ENCODE measurements around the gene STXBP2. TPM values are rescaled to one million over a fixed set of nuclear protein-coding genes. Genes with fewer than 3 reads are reported as not detected.

Gene STXBP2
- total RNA-seq, 1 experiment from 2014 or later, result 92.5 TPM

- Mint-ChIP-seq H3K4me3 (no peak overlapping the region), H3K27ac (no peak overlapping the region), H3K36me3 (ENCODE audit: insufficient read depth in 1 of 3, low read depth in 3 of 3) (no peaks in the 10 kb centered on the region), H3K4me1 (peaks cover 2 to 6% of the 10 kb centered on the region in 2 experiments), H3K9me3 (no peaks in the 10 kb centered on the region), H3K27me3 (ENCODE audit: low read depth) (peaks cover 38% of the 10 kb centered on the region)
- no peak overlapping the region for H2BK12ac ChIP-seq (ENCODE audit: insufficient read length, low read depth, low read length)
- no peak overlapping the region for H2BK20ac ChIP-seq (ENCODE audit: low read depth, low read length, poor library complexity, severe bottlenecking)
- H3K18ac ChIP-seq (ENCODE audit: insufficient read length, low read depth, low read length), result no peak overlapping the region
- no peak overlapping the region for H2AFZ ChIP-seq (ENCODE audit: low read length)
- H3K27me3 ChIP-seq (ENCODE audit: insufficient read depth, low read length), result no peaks in the 10 kb centered on the region
- H2AK5ac ChIP-seq (ENCODE audit: insufficient read length, low read length), result no peak overlapping the region
- H4K8ac ChIP-seq (replicated peaks; ENCODE audit: insufficient read length, low read depth, low read length), result no peak overlapping the region
- H3K9ac ChIP-seq (ENCODE audit: extremely low read depth, insufficient read length, low read length), result no peak overlapping the region
- H3K23me2 ChIP-seq (ENCODE audit: insufficient read length, low read depth, low read length, poor library complexity, severe bottlenecking), result no peaks in the 10 kb centered on the region
- H3K14ac ChIP-seq (ENCODE audit: insufficient read depth, low read length), result no peak overlapping the region
- no peak overlapping the region for H3K27ac ChIP-seq (ENCODE audit: insufficient read length, low read depth, low read length)
- H4K91ac ChIP-seq (ENCODE audit: insufficient read length, low read depth, low read length), result no peak overlapping the region
- TF ChIP-seq, protein P1, sequence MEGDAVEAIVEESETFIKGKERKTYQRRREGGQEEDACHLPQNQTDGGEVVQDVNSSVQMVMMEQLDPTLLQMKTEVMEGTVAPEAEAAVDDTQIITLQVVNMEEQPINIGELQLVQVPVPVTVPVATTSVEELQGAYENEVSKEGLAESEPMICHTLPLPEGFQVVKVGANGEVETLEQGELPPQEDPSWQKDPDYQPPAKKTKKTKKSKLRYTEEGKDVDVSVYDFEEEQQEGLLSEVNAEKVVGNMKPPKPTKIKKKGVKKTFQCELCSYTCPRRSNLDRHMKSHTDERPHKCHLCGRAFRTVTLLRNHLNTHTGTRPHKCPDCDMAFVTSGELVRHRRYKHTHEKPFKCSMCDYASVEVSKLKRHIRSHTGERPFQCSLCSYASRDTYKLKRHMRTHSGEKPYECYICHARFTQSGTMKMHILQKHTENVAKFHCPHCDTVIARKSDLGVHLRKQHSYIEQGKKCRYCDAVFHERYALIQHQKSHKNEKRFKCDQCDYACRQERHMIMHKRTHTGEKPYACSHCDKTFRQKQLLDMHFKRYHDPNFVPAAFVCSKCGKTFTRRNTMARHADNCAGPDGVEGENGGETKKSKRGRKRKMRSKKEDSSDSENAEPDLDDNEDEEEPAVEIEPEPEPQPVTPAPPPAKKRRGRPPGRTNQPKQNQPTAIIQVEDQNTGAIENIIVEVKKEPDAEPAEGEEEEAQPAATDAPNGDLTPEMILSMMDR (conservative IDR thresholded peaks at IDR 0.05), result no peak
- WGBS (ENCODE audit: extremely low coverage, insufficient read length, low lambda C conversion rate), result no CpG with 5 or more reads among the region's 8 CpGs
- H3K56ac ChIP-seq (ENCODE audit: insufficient read length, low read depth, low read length), result no peak overlapping the region
- no peak overlapping the region for H3K4me2 ChIP-seq (ENCODE audit: insufficient read depth, insufficient read length, low read length)
- H3K79me1 ChIP-seq (ENCODE audit: insufficient read depth, low read depth, low read length, poor library complexity, severe bottlenecking), result no peaks in the 10 kb centered on the region
- H3K9me3 ChIP-seq (ENCODE audit: control insufficient read depth, low read depth, low read length), result no peaks in the 10 kb centered on the region
- no peak overlapping the region for H2BK5ac ChIP-seq (ENCODE audit: insufficient read length, low read length)
- no peak overlapping the region for H2BK15ac ChIP-seq (ENCODE audit: low read depth, low read length)
- H2BK120ac ChIP-seq (ENCODE audit: low read depth, low read length, poor library complexity, severe bottlenecking), result no peak overlapping the region
- no peak overlapping the region for H3K4ac ChIP-seq (ENCODE audit: low read depth, low read length)
- DNase-seq, result no peak
- H3K79me2 ChIP-seq (ENCODE audit: insufficient read depth, low read length), result no peaks in the 10 kb centered on the region
- H3K23ac ChIP-seq (ENCODE audit: insufficient read length, low read depth, low read length), result no peak overlapping the region
- no peak overlapping the region for H3T11ph ChIP-seq (ENCODE audit: low read length)
- H3K4me1 ChIP-seq (ENCODE audit: insufficient read depth, low read length), result no peaks in the 10 kb centered on the region
- H4K20me1 ChIP-seq (ENCODE audit: control insufficient read depth, insufficient read depth, insufficient read length), result no peaks in the 10 kb centered on the region
- H4K5ac ChIP-seq (ENCODE audit: insufficient read length, low read depth, low read length), result no peak overlapping the region
Measured at GRCh38 chr19:7590256-7590655, 46.7 kb upstream of the STXBP2 start.
